GM21390 (cell line): ENCODE measurements around the gene CHODL.

Experiments used
- ATAC-seq: cut with Tn5 transposase; IDR thresholded peaks from one replicate; pipeline ENCODE4 v1.9.1; 2021; ENCODE audit not compliant: unreplicated experiment

CHODL gene, protein sequence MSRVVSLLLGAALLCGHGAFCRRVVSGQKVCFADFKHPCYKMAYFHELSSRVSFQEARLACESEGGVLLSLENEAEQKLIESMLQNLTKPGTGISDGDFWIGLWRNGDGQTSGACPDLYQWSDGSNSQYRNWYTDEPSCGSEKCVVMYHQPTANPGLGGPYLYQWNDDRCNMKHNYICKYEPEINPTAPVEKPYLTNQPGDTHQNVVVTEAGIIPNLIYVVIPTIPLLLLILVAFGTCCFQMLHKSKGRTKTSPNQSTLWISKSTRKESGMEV

DNA sequence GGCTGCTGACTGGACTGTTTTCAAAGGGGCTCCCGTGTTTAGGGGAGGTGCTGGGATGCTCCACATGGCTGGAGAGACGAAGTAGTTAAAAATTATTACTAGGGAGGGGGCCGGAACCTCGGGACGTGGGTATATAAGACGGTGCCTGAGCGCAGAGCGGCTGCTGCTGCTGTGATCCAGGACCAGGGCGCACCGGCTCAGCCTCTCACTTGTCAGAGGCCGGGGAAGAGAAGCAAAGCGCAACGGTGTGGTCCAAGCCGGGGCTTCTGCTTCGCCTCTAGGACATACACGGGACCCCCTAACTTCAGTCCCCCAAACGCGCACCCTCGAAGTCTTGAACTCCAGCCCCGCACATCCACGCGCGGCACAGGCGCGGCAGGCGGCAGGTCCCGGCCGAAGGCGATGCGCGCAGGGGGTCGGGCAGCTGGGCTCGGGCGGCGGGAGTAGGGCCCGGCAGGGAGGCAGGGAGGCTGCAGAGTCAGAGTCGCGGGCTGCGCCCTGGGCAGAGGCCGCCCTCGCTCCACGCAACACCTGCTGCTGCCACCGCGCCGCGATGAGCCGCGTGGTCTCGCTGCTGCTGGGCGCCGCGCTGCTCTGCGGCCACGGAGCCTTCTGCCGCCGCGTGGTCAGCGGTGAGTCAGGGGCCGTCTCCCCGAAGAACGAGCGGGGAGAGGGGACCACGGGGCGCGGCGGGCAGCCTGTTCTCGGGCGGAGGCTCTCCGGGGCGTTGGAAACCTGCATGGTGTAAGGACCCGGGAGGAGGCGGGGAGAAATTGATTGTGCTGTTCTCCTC is at the start of gene CHODL:
Gene CHODL, plus strand, starts transcription at position 163 of the 793 bp plus-strand sequence. Its CDS starts 391 bp downstream, at position 554.
- ATAC-seq: no peak

DNA sequence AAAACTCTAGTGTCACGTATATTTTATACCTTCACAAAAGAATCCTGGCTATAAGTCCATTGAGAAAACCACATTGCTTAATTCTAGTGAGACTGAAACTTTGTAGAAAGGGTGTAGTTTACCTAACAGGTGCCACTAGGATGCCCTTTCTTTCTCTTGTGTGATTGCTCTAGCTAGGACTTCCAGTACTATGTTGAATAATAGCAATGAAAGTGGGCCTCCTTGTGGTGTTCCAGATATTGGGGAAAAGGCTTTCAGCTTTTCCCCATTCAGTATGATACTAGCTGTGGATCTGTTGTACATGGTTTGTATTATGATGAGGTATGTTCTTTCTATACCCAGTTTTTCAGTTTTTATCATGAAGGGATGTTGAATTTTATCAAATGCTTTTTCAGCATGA is 39.7 kb upstream of the CHODL start:
- ATAC-seq: no peak

DNA sequence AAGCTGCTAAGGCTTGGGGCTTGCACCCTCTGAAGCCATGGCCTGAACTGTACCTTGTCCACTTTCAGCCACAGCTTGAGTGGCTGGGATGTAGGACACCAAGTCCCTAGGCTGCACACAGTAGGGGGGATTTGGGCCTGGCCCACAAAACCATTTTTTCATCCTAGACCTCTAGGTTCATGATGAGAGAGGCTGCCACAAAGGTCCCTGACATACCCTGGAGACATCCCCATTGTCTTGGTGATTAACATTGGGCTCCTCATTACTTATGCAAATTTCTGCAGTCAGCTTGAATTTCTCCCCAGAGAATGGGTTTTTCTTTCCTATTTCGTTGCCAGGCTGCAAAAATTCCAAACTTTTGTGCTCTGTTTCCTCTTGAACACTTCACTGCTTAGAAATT is 26.3 kb upstream of the CHODL start:
- ATAC-seq: no peak

DNA sequence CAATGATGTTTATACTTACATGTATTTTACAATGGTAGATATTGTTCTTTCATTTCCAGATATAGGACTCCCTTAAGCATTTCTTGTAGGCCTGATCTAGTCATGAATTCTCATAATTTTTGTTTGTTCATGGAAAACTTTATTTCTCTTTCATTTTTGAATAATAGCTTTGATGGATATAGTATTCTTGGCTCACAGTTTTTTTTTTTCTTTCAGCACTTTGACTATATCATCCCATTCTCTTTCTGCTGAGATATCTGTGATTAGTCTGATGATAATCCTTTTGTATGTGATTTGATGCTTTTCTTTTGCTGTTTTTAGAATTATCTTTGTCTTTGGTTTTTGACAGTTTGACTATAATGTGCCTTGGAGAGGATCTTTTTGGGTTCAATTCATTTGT is 24.1 kb upstream of the CHODL start:
- ATAC-seq: no peak

DNA sequence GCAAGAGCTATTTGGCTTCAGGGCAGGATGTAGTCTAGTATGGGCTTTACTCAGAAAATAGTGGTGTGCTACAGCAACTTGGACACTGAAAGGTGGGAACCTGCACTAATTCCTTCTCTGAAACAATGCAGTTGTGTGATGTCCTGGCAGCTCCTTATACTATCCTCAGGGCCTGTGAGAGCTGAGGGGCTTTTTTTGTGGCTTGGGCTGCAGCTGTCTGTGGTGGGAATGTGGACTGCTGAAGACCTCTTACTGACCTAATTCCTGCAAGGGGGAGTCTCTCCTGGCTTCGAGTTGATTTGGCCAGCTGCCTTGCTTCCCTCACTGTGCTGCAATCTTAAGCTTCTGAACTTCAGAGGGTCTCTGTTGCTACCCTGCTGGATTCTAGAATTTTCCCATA is 22.3 kb upstream of the CHODL start:
- ATAC-seq: no peak

DNA sequence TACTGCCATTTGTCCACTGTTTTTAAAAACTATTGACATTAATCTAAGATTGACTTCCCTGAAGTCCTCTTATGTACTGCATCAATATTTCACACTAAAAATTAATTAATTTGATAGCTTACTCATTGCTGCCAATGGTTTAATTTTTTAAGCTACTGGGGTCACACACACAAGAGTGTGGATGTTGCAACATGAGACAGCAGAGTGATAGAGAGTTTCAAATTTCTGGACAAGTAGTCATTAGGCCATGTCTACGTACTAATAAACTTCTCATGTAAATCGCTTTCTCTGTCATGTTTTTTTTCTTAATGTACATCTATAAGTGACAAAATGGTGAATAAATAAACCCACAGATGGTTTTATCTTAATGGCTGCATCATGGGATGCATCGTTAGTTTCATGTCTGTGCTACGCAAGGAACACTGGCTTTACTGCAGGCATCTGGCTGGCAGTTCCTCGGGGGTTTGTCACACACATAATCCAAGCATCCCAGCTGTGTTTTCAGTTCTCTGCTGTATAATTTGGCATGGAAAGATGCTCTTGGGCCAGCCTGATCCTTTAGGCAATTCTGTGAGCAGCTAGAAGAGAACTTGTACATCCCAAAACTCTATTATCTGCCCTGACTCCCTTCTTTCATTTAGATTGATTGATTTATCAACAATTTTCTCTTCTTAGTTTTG is 16.4 kb upstream of the CHODL start:
- ATAC-seq: no peak

DNA sequence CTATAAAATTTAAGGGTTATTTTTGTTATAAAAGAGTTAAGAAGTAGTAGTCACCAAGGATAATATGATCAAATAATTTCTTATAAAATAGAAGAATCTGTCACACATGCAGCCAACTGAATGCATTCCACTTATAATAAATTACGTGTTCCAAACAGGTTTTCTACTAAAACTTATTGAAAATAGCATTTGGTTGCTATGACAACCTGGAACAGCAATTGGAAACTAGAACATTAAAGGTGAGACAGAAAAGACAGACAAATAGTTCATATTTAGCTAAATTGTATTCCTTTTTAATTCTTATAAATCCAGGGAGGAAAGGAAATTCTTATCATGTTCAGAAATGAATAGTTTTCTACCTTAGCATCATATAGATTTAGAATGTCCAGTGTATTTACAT is 9.1 kb upstream of the CHODL start:
- ATAC-seq: no peak

DNA sequence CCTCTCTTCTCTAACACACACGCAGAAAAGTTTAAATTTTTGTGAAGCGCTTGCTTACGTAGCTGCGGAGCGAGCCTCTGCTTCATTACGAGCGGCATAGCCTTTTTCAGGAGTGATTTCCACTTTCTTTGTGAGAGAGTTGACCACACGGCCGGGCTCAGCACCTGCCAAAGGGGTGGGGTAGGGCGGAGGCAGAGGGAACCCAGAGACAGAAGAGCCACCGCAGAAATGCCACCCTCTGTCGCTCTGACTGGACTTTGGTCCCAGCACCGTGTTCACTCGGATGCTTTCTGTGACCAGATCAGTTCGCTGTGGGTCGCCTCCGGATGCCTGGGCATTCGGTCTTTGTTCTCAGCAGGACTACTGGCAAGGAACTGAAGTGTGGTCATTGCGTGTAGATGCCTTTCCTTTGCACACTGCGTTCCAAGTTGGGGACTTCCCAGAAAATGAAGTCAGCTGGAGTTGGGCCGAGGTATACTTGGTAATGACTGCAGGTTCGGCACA is 883 bp downstream of the CHODL start:
- ATAC-seq: no peak

DNA sequence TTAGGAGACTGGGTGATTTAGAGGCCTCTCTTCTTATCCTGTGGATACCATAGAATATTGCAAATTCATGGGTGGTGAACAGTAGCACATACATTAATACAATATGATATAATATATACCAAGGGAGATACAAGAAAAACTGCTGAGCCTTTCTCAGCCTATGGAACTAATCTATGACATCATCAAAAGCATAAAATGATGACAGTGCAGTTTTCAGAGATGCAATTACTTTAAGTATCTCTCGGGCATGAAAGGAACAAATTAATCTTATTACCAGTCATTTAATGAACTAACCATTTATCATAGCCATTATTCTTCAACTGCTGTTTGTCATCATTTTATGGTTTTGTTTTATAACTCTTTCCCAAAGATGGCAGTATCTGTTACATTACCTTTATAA is 3.5 kb downstream of the CHODL start:
- ATAC-seq: no peak

DNA sequence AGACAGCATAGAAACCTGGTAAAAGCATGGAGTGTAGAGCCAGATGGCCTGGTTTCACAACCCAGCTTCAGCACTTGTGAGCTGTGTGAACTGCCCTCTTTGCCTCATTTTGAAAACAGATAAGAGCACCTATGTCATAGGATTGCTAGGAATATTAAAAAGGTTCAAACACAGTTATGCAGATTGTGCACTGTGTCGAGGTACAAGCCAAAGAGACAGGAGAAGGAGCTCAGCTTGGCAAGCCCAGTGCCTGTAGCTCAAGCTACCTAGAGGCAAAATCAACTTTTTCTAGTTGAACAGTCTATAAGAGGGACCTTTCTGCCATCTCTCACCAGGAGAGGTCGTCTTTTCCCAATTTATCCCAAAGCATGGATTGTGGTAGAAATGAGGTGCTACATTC is 5.0 kb downstream of the CHODL start:
- ATAC-seq: peak; percentile 52

DNA sequence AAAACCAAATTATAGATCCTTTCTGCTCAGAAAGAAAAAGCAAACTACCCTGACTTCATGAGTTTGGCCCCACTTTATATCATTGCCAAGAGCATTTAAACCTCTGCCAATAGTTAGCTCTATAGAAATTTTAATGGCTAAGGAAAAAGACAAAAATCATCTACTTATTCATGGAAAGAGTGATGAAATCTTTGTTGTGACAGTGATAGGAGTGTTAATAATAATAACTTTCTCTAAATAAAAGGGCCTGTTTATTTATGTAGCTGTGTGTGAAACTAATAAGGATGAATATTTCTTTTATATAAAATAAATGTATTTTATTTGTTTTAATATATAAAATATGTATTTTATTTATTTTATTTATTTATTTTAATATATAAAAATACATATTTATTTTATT is 6.4 kb downstream of the CHODL start:
- no peak for ATAC-seq

DNA sequence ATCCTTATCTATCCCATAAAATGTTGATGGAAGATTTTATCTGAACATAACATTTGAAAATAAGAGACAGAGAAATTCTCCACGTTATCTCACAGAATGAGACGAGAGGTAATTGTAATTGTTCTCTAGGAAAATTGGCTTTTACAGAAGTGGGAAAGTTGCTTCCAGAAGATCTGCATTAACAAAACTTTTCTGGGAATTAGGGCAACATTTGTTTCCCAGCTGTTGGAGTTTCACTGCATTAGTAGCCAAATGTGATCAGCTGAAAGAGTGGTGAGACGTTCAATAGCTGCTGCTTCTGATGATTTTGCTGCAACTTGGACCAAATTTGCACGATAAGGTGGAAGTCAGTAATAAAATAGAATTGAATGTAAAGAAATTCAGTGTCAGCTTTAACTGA is 7.6 kb downstream of the CHODL start:
- no peak for ATAC-seq

DNA sequence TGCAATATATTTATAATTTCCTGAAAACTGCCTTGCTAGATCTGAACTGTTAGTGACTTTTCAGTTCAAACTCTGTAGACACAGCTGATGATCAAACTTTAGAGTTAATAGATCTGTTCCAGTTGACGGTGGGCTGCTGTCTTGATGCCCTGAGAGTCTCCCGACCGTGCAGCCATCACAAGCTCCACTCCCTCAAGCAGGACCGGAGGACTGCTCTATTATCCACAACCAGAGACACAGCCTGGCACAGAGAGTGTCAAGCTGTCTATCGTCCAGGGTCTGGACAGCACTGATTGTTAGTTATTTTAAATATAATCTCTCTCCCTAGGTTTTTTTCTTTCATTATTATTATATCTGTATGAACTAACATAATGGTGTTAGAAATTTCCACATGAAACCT is 8.0 kb downstream of the CHODL start:
- ATAC-seq: no peak

DNA sequence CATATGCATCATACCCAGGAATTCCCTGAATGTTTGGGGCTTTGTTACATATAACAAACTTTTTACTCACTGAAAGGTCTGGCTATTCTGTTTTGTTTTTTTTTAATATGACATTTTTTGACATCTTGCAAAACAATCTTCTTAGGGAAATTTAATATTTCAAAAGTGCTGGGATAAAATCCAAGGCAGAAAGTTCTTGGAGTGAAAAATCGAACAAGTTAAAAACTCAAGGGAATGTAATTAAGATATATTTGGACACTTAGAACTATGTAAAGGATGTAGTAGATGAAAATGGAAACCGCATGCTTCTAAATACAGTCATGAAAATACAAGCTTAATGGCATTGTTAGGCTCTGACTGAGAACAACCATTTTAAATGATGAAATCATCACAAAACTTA is 8.6 kb downstream of the CHODL start:
- ATAC-seq: no peak

DNA sequence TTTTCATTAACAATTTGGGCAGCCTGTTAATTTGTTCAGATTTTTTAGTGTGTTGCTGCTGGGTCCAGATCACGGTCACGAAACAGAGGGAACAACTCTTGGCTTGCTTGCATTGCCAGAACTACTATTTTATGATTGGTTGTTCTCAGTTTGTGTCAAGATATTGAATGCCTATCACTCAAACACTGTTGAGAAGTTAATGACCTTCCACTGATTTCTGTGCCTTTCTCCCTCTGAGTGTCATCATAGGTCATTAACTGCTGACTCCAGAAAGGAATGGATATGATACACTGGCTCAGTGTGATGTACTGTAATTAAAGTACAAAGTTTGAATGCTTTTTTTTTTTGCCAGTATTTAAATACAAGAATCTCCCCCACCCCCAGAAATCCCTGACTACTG is 9.2 kb downstream of the CHODL start:
- ATAC-seq: no peak

DNA sequence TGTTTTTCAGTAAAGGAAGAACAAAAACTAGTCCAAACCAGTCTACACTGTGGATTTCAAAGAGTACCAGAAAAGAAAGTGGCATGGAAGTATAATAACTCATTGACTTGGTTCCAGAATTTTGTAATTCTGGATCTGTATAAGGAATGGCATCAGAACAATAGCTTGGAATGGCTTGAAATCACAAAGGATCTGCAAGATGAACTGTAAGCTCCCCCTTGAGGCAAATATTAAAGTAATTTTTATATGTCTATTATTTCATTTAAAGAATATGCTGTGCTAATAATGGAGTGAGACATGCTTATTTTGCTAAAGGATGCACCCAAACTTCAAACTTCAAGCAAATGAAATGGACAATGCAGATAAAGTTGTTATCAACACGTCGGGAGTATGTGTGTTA is 21.3 kb downstream of the CHODL start:
- no peak for ATAC-seq

DNA sequence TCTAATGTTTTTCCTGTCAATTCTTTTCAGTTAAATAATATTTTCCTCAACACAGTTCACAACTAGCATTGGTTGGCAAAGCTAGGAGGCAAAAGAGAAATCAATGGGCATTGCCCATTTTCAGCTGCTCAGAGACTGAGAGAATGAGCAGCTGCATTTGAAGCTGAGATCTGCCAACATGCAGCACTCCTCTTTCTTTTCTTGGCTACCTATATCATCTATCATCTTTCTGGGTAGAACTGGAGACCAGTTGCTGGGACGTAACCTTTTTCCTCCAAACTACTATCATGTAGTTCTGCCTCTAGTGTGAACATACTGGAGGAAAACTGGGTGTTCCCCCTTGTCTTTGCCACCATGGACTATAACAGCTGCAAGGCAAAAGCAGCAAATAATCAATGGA is 22.9 kb downstream of the CHODL start:
- no peak for ATAC-seq

DNA sequence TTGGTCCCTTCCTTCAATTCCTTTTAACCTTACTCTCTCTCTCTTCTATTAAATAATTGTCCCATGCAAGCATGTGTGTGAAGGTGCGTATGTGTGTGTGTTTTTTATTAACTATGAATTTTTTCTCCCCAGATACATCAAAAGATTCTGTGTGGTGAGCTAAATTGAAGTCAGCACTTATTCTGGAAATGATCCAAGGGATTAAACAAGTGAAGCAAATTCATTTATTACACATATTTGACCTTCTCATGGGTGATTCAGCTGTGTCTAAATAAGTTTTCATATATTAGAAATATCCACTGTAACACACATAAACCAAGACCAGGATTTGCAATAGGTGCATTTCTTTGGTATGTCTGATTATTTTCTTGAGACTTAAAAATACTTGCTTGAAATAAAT is 24.3 kb downstream of the CHODL start:
- no peak for ATAC-seq

DNA sequence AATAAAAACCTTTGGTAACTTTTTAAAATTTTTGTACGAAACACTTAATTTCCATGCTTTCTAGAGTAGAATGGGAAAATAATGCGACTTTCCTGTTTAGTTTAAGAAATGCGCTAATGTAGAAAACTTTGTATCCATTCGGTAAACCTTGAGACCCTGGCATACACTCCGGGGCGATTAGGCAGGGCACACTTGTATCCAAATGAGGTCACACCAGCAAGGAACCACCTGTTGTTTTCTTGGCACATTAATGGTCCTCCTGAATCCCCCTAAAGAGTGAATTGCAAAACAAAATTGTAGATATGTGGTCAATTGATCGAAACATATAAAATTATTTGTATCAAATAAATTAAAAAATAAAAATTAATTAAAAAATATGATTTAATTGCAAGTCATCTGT is 25.2 kb downstream of the CHODL start:
- ATAC-seq: no peak

DNA sequence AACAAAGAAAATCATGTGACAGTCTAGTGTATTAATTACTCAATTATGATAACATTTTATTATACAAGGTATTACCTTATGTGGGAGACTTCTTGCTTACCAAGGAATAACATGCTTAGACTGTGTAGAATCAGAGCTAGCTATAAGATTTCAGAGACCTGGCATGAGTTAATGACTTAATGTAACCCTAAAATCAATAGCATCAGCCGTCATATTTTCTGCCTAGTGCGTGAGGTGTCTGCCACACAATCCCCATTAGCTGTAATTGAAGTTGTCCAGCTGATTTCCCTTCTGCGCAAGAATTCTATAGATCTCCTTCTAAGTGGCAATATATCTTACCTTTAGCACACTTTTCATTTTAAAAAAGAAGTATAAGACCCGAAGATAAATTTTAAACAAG is 28.8 kb downstream of the CHODL start:
- no peak for ATAC-seq

DNA sequence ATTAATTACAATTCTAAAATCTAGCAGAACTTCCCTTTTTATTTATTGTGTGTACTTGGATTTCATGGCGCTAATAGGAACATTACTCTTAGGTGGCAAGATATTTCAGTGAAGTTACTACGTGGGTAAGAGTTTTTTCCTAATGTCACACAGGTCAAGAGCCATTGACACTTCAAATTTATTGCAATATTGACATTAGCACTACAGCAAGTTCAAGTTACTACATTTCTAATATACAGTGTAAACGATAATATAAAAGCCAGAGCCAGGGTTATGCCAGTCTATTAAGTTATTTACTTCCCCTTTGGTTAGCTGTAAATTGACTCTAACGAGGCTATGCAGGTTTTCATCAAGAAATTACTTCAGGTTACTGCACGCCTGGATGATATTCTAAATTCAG is 29.7 kb downstream of the CHODL start:
- ATAC-seq: no peak

DNA sequence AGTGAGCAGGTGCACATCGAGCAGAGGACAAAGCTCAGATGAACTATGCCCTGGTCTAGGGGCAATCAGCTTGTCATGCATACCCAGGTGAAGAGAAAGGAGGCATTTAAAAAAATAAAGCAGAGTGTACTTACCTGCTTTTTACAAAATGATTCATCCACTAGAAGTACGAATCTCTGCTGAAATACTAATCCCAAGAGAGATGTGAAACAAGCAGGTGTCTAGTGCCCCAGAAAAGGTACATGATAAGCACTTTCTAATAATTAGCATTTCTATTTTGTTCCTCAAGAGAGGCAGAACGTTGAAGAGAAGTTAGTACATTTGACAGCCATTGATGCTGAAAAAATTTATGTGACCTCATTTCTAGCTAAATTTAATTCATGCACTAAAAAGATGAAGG is 31.1 kb downstream of the CHODL start:
- ATAC-seq: no peak
